HepG2 (cell line): Measurements from ENCODE around the gene STMN1.
A peak's percentile ranks its signal among the peaks of the same experiment; 100 is the strongest.

Experiments
- AKNA ChIP-seq: sonication (generic); formaldehyde crosslinking; IDR thresholded peaks from 2 replicates; pipeline ENCODE4 v1.4.0; 2020; ENCODE audit warnings: missing genetic modification reagents, borderline replicate concordance
- CTCF ChIP-seq: sonication (generic); formaldehyde crosslinking; IDR thresholded peaks from 2 replicates; pipeline ENCODE4 v1.5.0; 2020; ENCODE audit warnings: mild to moderate bottlenecking, missing genetic modification reagents, moderate library complexity
- FOXK2 ChIP-seq: fragments of 450-650 bp; IDR thresholded peaks from 2 replicates; pipeline ENCODE4 v1.6.1; 2016
- HHEX ChIP-seq: IDR thresholded peaks from 2 replicates; pipeline ENCODE4 v1.6.1; 2016; ENCODE audit warnings: control low read depth
- MAX ChIP-seq: IDR thresholded peaks from 2 replicates; pipeline ENCODE4 v1.6.1; 2012; ENCODE audit warnings: inconsistent platforms
- MYC ChIP-seq: sonication (generic); formaldehyde crosslinking; IDR thresholded peaks from 2 replicates; pipeline ENCODE4 v1.9.0; 2021; ENCODE audit warnings: missing genetic modification reagents, borderline replicate concordance
- SMAD1 ChIP-seq: sonication (generic); formaldehyde crosslinking; IDR thresholded peaks from 2 replicates; pipeline ENCODE4 v1.4.0; 2020; ENCODE audit warnings: missing genetic modification reagents, low read depth, mild to moderate bottlenecking, borderline replicate concordance
- SMC3 ChIP-seq: IDR thresholded peaks from 2 replicates; pipeline ENCODE4 v1.6.1; 2011; ENCODE audit warnings: low read length, improper control_type of control experiment
- UBTF ChIP-seq: sonication (generic); formaldehyde crosslinking; IDR thresholded peaks from 2 replicates; pipeline ENCODE4 v1.4.0; 2020; ENCODE audit warnings: mild to moderate bottlenecking, missing genetic modification reagents
- USF2 ChIP-seq, 2 experiments: sonication (generic) in 1 of 2; formaldehyde crosslinking in 1 of 2; IDR thresholded peaks; 2 replicates each; pipeline versions ENCODE4 v1.5.1 to v1.6.1; 2011 to 2020; ENCODE audit warnings: borderline replicate concordance in 1 of 2, low read depth in 1 of 2, low read length in 1 of 2, mild to moderate bottlenecking in 1 of 2, missing genetic modification reagents in 1 of 2, moderate library complexity in 1 of 2
- ZBTB25 ChIP-seq: IDR thresholded peaks from 2 replicates; pipeline ENCODE4 v1.6.1; 2018; ENCODE audit warnings: missing genetic modification reagents
- ZFP41 ChIP-seq: sonication (generic); formaldehyde crosslinking; IDR thresholded peaks from 2 replicates; pipeline ENCODE4 v1.4.0; 2020; ENCODE audit warnings: mild to moderate bottlenecking, missing genetic modification reagents, borderline replicate concordance
- ZNF510 ChIP-seq: sonication (generic); formaldehyde crosslinking; IDR thresholded peaks from 2 replicates; pipeline ENCODE4 v1.4.0; 2020; ENCODE audit warnings: low read depth, mild to moderate bottlenecking, missing genetic modification reagents
- ZNF773 ChIP-seq: sonication (generic); formaldehyde crosslinking; IDR thresholded peaks from 2 replicates; pipeline ENCODE4 v1.4.0; 2020; ENCODE audit warnings: missing genetic modification reagents, borderline replicate concordance

- no peak for TF ChIP-seq MYC (CRISPR knock-in tag)
- TF ChIP-seq ZNF773, result no peak
- no peak for TF ChIP-seq CTCF (CRISPR knock-in tag)
- TF ChIP-seq FOXK2, result no peak
- TF ChIP-seq USF2 (IDR thresholded peaks at IDR 0.05; ENCODE audit: low read depth, low read length), result no peak
- no peak for TF ChIP-seq USF2 (CRISPR knock-in tag; IDR thresholded peaks at IDR 0.05; ENCODE audit: borderline replicate concordance)
- no peak for TF ChIP-seq ZBTB25
- TF ChIP-seq MAX, result 0 out of 2 replicates have a peak, but pooled peaks have one; percentile 15
- no peak for TF ChIP-seq ZFP41 (CRISPR knock-in tag)
- TF ChIP-seq HHEX, result no peak
- no peak for TF ChIP-seq ZNF510 (CRISPR knock-in tag)
- TF ChIP-seq SMAD1 (CRISPR knock-in tag), result no peak
- no peak for TF ChIP-seq SMC3
- no peak for TF ChIP-seq UBTF (CRISPR knock-in tag)
- no peak for TF ChIP-seq AKNA
Measured at GRCh38 chr1:25922056-25922970, 16.1 kb upstream of the STMN1 start.
